Testis (tissue), 3 donors: ENCODE results near the gene DOCK9. TPM values are rescaled to one million over a fixed set of nuclear protein-coding genes. Genes with fewer than 3 reads are reported as not detected.

ENCODE experiments used
- DNase-seq: peaks from one replicate; pipeline ENCODE4 v3.0.0-alpha.2; 2019
- H3K27ac ChIP-seq, 2 donors: fragments of 200-600 bp; sonication (generic); one replicate each; pipeline ENCODE4 v1.5.1; 2019
- H3K27me3 ChIP-seq: fragments of 200-600 bp; sonication (generic); one replicate; pipeline ENCODE4 v1.5.1; 2019
- H3K36me3 ChIP-seq: fragments of 200-600 bp; sonication (generic); one replicate; pipeline ENCODE4 v1.5.1; 2017; ENCODE audit warnings: low read depth; ENCODE audit errors: missing control alignments
- H3K4me1 ChIP-seq: fragments of 200-600 bp; sonication (generic); one replicate; pipeline ENCODE4 v1.5.1; 2019
- H3K4me3 ChIP-seq, 2 donors: fragments of 200-600 bp; sonication (generic); one replicate each; pipeline ENCODE4 v1.5.1; 2017 to 2019
- H3K9me3 ChIP-seq: fragments of 200-600 bp; sonication (generic); one replicate; pipeline ENCODE4 v1.5.1; 2017
- POLR2A ChIP-seq: fragments of 450-650 bp; IDR thresholded peaks from one replicate; pipeline ENCODE4 v1.6.1; 2017; ENCODE audit warnings: antibody characterized with exemption, mild to moderate bottlenecking, moderate library complexity
- WGBS, 2 donors: methylation state at CpG; one replicate each; pipeline ENCODE4 v1.1.5; 2018; 5-methylcytosine and 5-hydroxymethylcytosine counted together
- intact Hi-C: fragments of 100-400 bp; cut with DNase I; formaldehyde crosslinking; loops from one replicate; pipeline ENCODE4 v1.15.1; 2023; ENCODE audit warnings: low total_unique reads
- polyA plus RNA-seq: library from polyadenylated mRNA; stranded (reverse); fragments of 350-450 nt; fragmentation: Illumina TruSeq; extraction: RNeasy Lipid Tissue Mini Kit (QIAGEN cat#74804); gene quantifications from one replicate; pipeline ENCODE4 v1.2.3, GENCODE V29; 2014; ENCODE audit warnings: low read depth, low replicate concordance; ENCODE audit not compliant: insufficient read depth
- total RNA-seq, 2 donors: library from RNA; depleted of rRNA; stranded (reverse); fragments of >200 nt; gene quantifications; one replicate each; pipeline ENCODE4 v1.2.3, GENCODE V29; 2016
- TF ChIP-seq, protein P1 (sequence below), 3 experiments: fragments of 450-650 bp in 2 of 3; fragments of 200-600 bp in 1 of 3; sonication (generic) in 1 of 3; IDR thresholded peaks; one replicate each; pipeline ENCODE4 v1.5.1; 2016 to 2019; ENCODE audit warnings: antibody characterized with exemption in 3 of 3, mild to moderate bottlenecking in 2 of 3, moderate library complexity in 1 of 3

Gene DOCK9
- total and polyA plus RNA-seq, 3 donors from 2014 or later = 48.0 to 74.9 (median 63.4) TPM

GRCh38 chr13:98821372-98822224, 156.3 kb downstream of the DOCK9 start:
- 38 to 47% methylated on average over 9 of the region's 9 CpGs for WGBS, 2 donors
- peaks cover 27% of the 10 kb centered on the region for H3K4me1 ChIP-seq
- H3K4me3 ChIP-seq = no peak overlapping the region
- H3K9me3 ChIP-seq = no peaks in the 10 kb centered on the region
- H3K27ac ChIP-seq = peak overlapping the region in 1 of 2 donors; percentile 45
- intact Hi-C loops = no loop called here
- H3K36me3 ChIP-seq = no peaks in the 10 kb centered on the region
- H3K27me3 ChIP-seq = no peaks in the 10 kb centered on the region
- no peak for DNase-seq
- TF ChIP-seq POLR2A = no peak
- TF ChIP-seq, protein P1, sequence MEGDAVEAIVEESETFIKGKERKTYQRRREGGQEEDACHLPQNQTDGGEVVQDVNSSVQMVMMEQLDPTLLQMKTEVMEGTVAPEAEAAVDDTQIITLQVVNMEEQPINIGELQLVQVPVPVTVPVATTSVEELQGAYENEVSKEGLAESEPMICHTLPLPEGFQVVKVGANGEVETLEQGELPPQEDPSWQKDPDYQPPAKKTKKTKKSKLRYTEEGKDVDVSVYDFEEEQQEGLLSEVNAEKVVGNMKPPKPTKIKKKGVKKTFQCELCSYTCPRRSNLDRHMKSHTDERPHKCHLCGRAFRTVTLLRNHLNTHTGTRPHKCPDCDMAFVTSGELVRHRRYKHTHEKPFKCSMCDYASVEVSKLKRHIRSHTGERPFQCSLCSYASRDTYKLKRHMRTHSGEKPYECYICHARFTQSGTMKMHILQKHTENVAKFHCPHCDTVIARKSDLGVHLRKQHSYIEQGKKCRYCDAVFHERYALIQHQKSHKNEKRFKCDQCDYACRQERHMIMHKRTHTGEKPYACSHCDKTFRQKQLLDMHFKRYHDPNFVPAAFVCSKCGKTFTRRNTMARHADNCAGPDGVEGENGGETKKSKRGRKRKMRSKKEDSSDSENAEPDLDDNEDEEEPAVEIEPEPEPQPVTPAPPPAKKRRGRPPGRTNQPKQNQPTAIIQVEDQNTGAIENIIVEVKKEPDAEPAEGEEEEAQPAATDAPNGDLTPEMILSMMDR (IDR thresholded peaks at IDR 0.05) = no peak

- H3K4me3 ChIP-seq = no peak overlapping the region
- no peaks in the 10 kb centered on the region for H3K9me3 ChIP-seq
- H3K27ac ChIP-seq = peak overlapping the region in 1 of 2 donors; percentile 36
- H3K27me3 ChIP-seq = no peaks in the 10 kb centered on the region
- TF ChIP-seq POLR2A = no peak
- TF ChIP-seq, protein P1 (IDR thresholded peaks at IDR 0.05) = no peak
- intact Hi-C loops = no loop called here
- peaks cover 27% of the 10 kb centered on the region for H3K4me1 ChIP-seq
- H3K36me3 ChIP-seq = no peaks in the 10 kb centered on the region
- WGBS, 2 donors = 60 to 70% methylated on average over 3 of the region's 3 CpGs
- no peak for DNase-seq
Observed at GRCh38 chr13:98820744-98821371, 157.0 kb downstream of the DOCK9 start.

DNA sequence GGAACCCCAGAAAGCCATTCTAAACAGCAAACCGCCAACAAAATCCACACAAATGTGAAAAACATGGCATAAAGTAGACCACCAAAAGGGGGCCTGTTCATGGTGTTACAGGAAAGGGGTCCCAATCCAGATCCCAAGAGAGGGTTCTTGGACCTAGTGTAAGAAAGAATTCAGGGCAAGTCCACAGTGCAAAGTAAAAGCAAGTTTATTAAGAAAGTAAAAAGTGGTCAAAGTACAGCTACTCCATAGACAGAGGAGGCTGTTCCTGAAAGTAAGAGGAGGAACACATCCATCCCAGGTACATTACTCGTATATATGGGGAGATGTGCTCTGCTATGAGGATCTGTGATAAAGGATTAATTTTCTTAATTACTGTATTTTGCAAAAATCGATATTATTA, 157.6 kb downstream of the DOCK9 start:
- no peak for DNase-seq
- no peak for TF ChIP-seq POLR2A
- TF ChIP-seq, protein P1 (IDR thresholded peaks at IDR 0.05) = no peak
- Histone ChIP-seq H3K36me3 (no peaks in the 10 kb centered on the region), H3K4me3 (no peak overlapping the region), H3K27me3 (no peaks in the 10 kb centered on the region), H3K4me1 (peaks cover 27% of the 10 kb centered on the region), H3K27ac (no peak overlapping the region), H3K9me3 (no peaks in the 10 kb centered on the region)
- intact Hi-C loops = no loop called here
- 84 to 96% methylated on average over 3 of the region's 3 CpGs for WGBS, 2 donors

- 92 to 96% methylated on average over 5 to 6 of the region's 6 CpGs for WGBS, 2 donors
- intact Hi-C loops = no loop called here
- Histone ChIP-seq H3K27ac (no peak overlapping the region), H3K9me3 (no peaks in the 10 kb centered on the region), H3K4me3 (no peak overlapping the region), H3K36me3 (no peaks in the 10 kb centered on the region), H3K27me3 (no peaks in the 10 kb centered on the region), H3K4me1 (peaks cover 27% of the 10 kb centered on the region)
- TF ChIP-seq, protein P1 (IDR thresholded peaks at IDR 0.05) = no peak
- TF ChIP-seq POLR2A = no peak
- DNase-seq = no peak
Observed at GRCh38 chr13:98819382-98820010, 158.4 kb downstream of the DOCK9 start.
